ENCODE measurements around the gene SH3PXD2B.

- TF ChIP-seq EZH2 (IDR thresholded peaks at IDR 0.05; ENCODE audit: insufficient read depth, poor library complexity, severe bottlenecking) (no peak), EZH2phosphoT487 (IDR thresholded peaks at IDR 0.05; ENCODE audit: insufficient read depth, low read depth) (no peak)
These were observed 161.1 kb downstream of the SH3PXD2B start for GRCh38 chr5:172293054-172293744.
